Karpas-422 (cell line): ENCODE measurements around the gene TNFAIP8. TPM values are rescaled to one million over a fixed set of nuclear protein-coding genes. Genes with fewer than 3 reads are reported as not detected.

ENCODE experiments used
- DNase-seq: peaks from one replicate; pipeline ENCODE4 v3.0.0-alpha.2; 2015
- H2AFZ ChIP-seq: fragments of 200-600 bp; sonication (generic); 2 replicates; pipeline ENCODE4 v1.6.1; 2014; ENCODE audit warnings: antibody characterized with exemption, low read length, mixed read lengths
- H3K27ac ChIP-seq: fragments of 200-600 bp; sonication (generic); 2 replicates; pipeline ENCODE4 v1.5.1; 2014; ENCODE audit warnings: mild to moderate bottlenecking, low read length, moderate library complexity
- H3K27me3 ChIP-seq: fragments of 200-600 bp; sonication (generic); 2 replicates; pipeline ENCODE4 v1.6.1; 2014; ENCODE audit warnings: low read length, mixed read lengths
- H3K36me3 ChIP-seq: fragments of 200-600 bp; sonication (generic); 2 replicates; pipeline ENCODE4 v1.6.1; 2014; ENCODE audit warnings: low read length, mixed read lengths; ENCODE audit not compliant: insufficient read depth
- H3K4me1 ChIP-seq: fragments of 200-600 bp; sonication (generic); 2 replicates; pipeline ENCODE4 v1.6.1; 2014; ENCODE audit warnings: mild to moderate bottlenecking, low read length, mixed read lengths
- H3K4me2 ChIP-seq: fragments of 200-600 bp; sonication (generic); 2 replicates; pipeline ENCODE4 v1.6.1; 2014; ENCODE audit warnings: low read length, low read depth, mild to moderate bottlenecking; ENCODE audit not compliant: poor library complexity, severe bottlenecking
- H3K4me3 ChIP-seq: fragments of 200-600 bp; sonication (generic); 2 replicates; pipeline ENCODE4 v1.5.1; 2014; ENCODE audit warnings: mild to moderate bottlenecking, antibody characterized with exemption, low read length, mixed read lengths
- H3K79me2 ChIP-seq: fragments of 200-600 bp; sonication (generic); 2 replicates; pipeline ENCODE4 v1.6.1; 2014; ENCODE audit warnings: mild to moderate bottlenecking, low read length, mixed read lengths
- H3K9ac ChIP-seq: fragments of 200-600 bp; sonication (generic); 2 replicates; pipeline ENCODE4 v1.6.0; 2014; ENCODE audit warnings: low read length
- H3K9me2 ChIP-seq: fragments of 200-600 bp; sonication (generic), shearing (Covaris generic); replicated peaks from 2 replicates; pipeline ENCODE4 v1.6.0; 2014; ENCODE audit warnings: mild to moderate bottlenecking, low read length, moderate library complexity; ENCODE audit not compliant: insufficient read depth
- H3K9me3 ChIP-seq: fragments of 300-700, 200-600 bp; sonication (generic); 2 replicates; pipeline ENCODE4 v1.6.1; 2014; ENCODE audit warnings: low read length, mixed read lengths
- H4K20me1 ChIP-seq: fragments of 200-600 bp; sonication (generic); 2 replicates; pipeline ENCODE4 v1.6.1; 2014; ENCODE audit warnings: mild to moderate bottlenecking, antibody characterized with exemption, low read length, low read depth; ENCODE audit not compliant: insufficient read depth
- total RNA-seq: library from RNA; depleted of rRNA; stranded (reverse); fragments of >200 nt; shearing (Covaris generic); gene quantifications from 2 replicates; pipeline ENCODE4 v1.2.3, GENCODE V29; 2014; ENCODE audit warnings: low replicate concordance

The TNFAIP8 gene
- total RNA-seq, 1 experiment from 2014 or later, result 58.7 TPM

DNA sequence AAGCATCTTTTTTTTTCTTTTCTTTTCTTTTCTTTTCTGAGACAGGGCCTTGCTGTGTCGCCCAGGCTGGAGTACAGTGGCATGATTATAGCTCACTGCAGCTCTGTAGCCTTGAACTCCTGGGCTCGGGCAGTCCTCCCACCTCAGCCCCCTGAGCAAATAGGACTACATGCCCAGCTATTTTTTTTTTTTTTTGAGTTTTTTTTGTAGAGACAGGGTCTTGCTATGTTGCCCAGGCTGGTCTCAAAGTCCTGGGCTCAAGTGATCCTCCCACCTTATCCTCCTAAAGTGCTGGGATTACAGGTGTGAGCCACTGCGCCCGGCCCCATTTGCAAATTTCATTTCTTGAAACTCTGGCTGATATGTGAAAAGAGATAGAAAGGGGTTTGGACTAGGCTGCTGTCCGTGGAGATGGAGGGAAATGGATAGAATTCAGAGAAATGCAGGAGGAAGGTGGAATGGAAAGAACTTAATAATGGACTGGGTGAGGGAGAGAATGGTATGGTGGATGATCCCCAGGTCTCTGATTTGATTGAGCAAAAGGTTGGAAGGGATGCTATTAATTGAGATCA lies 32.9 kb downstream of the TNFAIP8 start:
- H3K4me2 ChIP-seq, result no peak overlapping the region
- H3K36me3 ChIP-seq, result peaks cover 12% of the 10 kb centered on the region
- peaks cover 15% of the 10 kb centered on the region; the same call in 1 of the 2 replicates for H3K79me2 ChIP-seq
- H2AFZ ChIP-seq, result no peak overlapping the region
- no peaks in the 10 kb centered on the region for H3K9me3 ChIP-seq
- H3K9me2 ChIP-seq, result no peaks in the 10 kb centered on the region
- H3K4me3 ChIP-seq, result no peak overlapping the region
- no peak overlapping the region for H3K27ac ChIP-seq
- H3K9ac ChIP-seq, result no peak overlapping the region
- H3K27me3 ChIP-seq, result no peaks in the 10 kb centered on the region
- no peak for DNase-seq
- peaks cover 55% of the 10 kb centered on the region for H3K4me1 ChIP-seq
- peaks cover 64% of the 10 kb centered on the region; the same call in 1 of the 2 replicates for H4K20me1 ChIP-seq

DNA sequence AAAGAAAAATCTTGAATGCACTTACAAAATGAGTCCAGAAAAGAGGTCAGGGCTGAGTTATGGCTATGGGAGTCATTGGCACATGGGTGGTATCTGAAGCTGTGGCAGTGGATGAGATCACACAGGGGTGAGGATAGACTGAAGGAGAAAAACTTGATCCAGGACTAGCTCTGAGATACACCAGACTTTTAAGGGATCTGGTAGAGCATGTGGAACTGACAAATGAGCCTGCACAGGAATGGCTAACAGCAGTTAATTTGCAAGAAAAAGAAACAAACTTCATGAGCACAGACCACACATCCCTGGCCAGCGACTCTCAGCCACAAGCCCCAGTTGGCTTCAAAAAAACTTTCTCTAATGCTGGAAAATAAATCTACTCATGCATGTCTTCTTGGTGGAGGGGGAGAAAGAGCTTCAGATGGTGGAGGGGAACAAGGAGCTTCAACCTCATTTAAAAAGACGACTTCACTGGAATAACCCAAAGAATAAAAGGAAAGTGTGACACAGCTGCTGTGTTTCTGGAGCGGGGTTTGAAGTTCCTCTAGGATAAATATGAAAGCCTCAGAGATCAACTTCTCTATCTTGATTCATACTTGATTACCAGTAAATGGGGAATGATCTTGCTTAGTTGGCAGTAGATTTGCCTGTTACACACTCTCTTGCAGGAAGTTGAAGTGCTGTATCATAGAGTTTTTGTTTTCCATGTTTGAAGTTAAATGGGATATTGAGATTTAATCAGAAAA lies 33.6 kb downstream of the TNFAIP8 start:
- Histone ChIP-seq H3K79me2 (peaks cover 15% of the 10 kb centered on the region; the same call in 1 of the 2 replicates), H3K9ac (no peak overlapping the region), H3K9me3 (no peaks in the 10 kb centered on the region), H3K4me1 (peaks cover 58% of the 10 kb centered on the region), H3K4me3 (no peak overlapping the region), H3K27me3 (no peaks in the 10 kb centered on the region), H3K9me2 (no peaks in the 10 kb centered on the region), H4K20me1 (peaks cover 58% of the 10 kb centered on the region; the same call in 1 of the 2 replicates), H3K4me2 (no peak overlapping the region), H2AFZ (no peak overlapping the region), H3K36me3 (peaks cover 16% of the 10 kb centered on the region), H3K27ac (no peak overlapping the region)
- DNase-seq, result no peak

DNA sequence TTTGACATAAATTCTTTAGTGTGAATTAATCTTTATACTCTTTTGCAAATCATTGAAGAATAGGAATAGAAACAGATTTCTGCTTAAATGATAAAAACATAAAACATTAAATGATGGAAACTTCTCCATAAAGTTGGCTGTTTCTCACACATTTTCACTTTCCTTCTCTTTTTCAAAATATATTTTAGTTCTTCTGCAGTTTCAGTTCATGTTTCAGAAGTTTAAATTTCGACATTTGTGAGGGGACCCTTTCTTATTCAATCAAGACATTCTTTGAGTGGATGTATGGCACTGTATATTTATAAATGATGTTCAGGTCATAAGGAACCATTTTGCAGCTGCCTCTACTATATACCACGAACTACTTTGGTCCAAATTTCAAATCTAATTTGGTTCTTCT lies 34.6 kb downstream of the TNFAIP8 start:
- no peak overlapping the region for H3K4me2 ChIP-seq
- H3K36me3 ChIP-seq, result peaks cover 16% of the 10 kb centered on the region
- H3K27me3 ChIP-seq, result no peaks in the 10 kb centered on the region
- no peak overlapping the region for H3K9ac ChIP-seq
- H3K9me3 ChIP-seq, result no peaks in the 10 kb centered on the region
- H3K27ac ChIP-seq, result no peak overlapping the region
- peaks cover 11% of the 10 kb centered on the region; the same call in 1 of the 2 replicates for H3K79me2 ChIP-seq
- DNase-seq, result no peak
- H2AFZ ChIP-seq, result no peak overlapping the region
- H3K9me2 ChIP-seq, result no peaks in the 10 kb centered on the region
- H3K4me1 ChIP-seq, result peaks cover 58% of the 10 kb centered on the region
- H4K20me1 ChIP-seq, result peaks cover 54% of the 10 kb centered on the region
- H3K4me3 ChIP-seq, result no peak overlapping the region

GRCh38 chr5:119393201-119393691 lies 37.4 kb downstream of the TNFAIP8 start:
- H3K36me3 ChIP-seq, result peaks cover 16% of the 10 kb centered on the region
- H2AFZ ChIP-seq, result no peak overlapping the region
- DNase-seq, result no peak
- H3K4me3 ChIP-seq, result no peak overlapping the region
- H3K79me2 ChIP-seq, result 0 out of 2 replicates have a peak, but pooled peaks cover 2% of the 10 kb centered on the region
- no peak overlapping the region for H3K9ac ChIP-seq
- no peak overlapping the region for H3K27ac ChIP-seq
- H4K20me1 ChIP-seq, result peaks cover 41% of the 10 kb centered on the region
- no peaks in the 10 kb centered on the region for H3K9me3 ChIP-seq
- peaks cover 62% of the 10 kb centered on the region for H3K4me1 ChIP-seq
- no peaks in the 10 kb centered on the region for H3K9me2 ChIP-seq
- no peak overlapping the region for H3K4me2 ChIP-seq
- H3K27me3 ChIP-seq, result no peaks in the 10 kb centered on the region

- Histone ChIP-seq H4K20me1 (peaks cover 37% of the 10 kb centered on the region), H3K36me3 (peaks cover 16% of the 10 kb centered on the region), H3K27me3 (no peaks in the 10 kb centered on the region), H3K9me2 (no peaks in the 10 kb centered on the region), H3K9me3 (no peaks in the 10 kb centered on the region), H3K4me1 (peaks cover 66% of the 10 kb centered on the region), H3K9ac (no peak overlapping the region), H3K79me2 (0 out of 2 replicates have a peak, but pooled peaks cover 2% of the 10 kb centered on the region), H3K4me3 (no peak overlapping the region), H3K27ac (no peak overlapping the region), H2AFZ (no peak overlapping the region), H3K4me2 (no peak overlapping the region)
- no peak for DNase-seq
Observed at GRCh38 chr5:119393746-119394145, 37.9 kb downstream of the TNFAIP8 start.

DNA sequence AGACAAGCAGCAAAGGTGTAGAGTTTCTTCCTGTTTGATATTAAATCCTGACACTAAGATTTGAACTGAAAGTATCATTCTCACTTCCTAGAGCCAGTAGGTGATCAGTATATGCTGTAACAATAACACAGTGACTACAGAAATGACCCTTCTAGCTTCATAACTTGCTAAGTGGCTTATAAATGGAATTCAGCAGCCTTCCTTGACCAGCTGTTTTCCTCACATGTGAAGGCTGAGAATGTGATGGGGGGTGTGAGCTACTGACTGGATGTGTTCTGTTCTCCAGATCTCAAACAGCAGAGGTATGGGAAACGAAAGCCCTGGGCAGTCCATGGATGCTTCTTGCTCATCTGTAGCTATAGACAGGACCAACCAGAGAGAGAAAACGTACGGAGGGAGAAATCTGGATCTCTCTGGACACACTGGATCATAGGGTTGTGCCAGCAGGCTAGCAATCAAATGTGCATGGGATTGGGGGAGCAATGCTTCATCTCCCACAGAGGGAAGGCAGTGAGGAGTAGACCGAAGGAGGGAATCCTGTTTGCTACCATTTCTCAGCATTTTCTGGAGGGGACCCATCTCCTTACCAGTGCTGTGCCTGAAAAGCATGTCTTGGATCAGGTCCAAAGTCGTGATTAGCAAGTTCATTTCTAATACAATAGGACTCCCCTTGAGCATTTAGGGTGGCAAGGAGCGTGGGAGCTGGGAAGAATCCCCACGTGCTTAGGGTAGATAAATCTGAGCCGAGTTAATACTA lies 39.4 kb downstream of the TNFAIP8 start:
- H2AFZ ChIP-seq, result no peak overlapping the region
- no peak overlapping the region for H3K27ac ChIP-seq
- DNase-seq, result no peak
- no peaks in the 10 kb centered on the region for H3K27me3 ChIP-seq
- H3K4me2 ChIP-seq, result no peak overlapping the region
- H3K79me2 ChIP-seq, result no peaks in the 10 kb centered on the region
- H3K36me3 ChIP-seq, result peaks cover 16% of the 10 kb centered on the region
- H3K9ac ChIP-seq, result no peak overlapping the region
- H3K9me2 ChIP-seq, result no peaks in the 10 kb centered on the region
- H3K4me3 ChIP-seq, result no peak overlapping the region
- H4K20me1 ChIP-seq, result peaks cover 27% of the 10 kb centered on the region; the same call in 1 of the 2 replicates
- H3K9me3 ChIP-seq, result no peaks in the 10 kb centered on the region
- H3K4me1 ChIP-seq, result peaks cover 58% of the 10 kb centered on the region

DNA sequence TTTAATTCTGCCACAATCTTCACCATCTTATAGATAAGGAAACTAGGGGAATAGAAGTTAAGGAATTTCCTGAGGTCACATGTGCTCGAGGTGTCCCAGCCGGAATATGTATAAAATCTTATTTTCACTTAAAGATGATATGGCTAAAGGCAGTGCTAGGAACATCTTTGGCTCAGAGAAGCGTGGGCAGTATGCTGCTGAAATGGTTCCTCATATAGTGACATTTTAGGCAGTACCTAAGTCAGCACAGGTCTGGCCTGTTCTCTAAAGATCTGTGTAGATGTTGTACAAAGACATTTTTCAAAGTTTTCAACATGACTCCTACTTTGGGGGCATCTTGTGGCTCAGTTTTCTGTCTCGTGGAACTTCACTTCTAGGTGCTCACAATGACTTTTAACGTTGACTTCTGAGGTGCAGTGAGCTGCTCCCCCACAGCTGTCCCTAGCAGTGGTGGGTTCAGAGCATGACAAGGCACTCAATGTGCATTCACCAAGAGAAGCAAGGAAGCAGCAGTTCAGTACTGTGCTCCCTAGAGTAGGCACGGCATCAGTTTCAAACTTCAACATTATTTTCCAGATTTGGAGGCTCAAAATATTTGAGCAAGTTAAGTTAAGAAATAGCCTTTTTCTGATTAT lies 40.3 kb downstream of the TNFAIP8 start:
- H3K9me3 ChIP-seq, result no peaks in the 10 kb centered on the region
- no peak for DNase-seq
- H4K20me1 ChIP-seq, result peaks cover 27% of the 10 kb centered on the region; the same call in 1 of the 2 replicates
- no peak overlapping the region for H3K9ac ChIP-seq
- H3K27me3 ChIP-seq, result no peaks in the 10 kb centered on the region
- no peaks in the 10 kb centered on the region for H3K79me2 ChIP-seq
- H3K36me3 ChIP-seq, result peaks cover 16% of the 10 kb centered on the region
- H3K9me2 ChIP-seq, result no peaks in the 10 kb centered on the region
- H3K27ac ChIP-seq, result no peak overlapping the region
- H3K4me1 ChIP-seq, result peaks cover 52% of the 10 kb centered on the region
- no peak overlapping the region for H2AFZ ChIP-seq
- H3K4me3 ChIP-seq, result no peak overlapping the region
- H3K4me2 ChIP-seq, result no peak overlapping the region
